ENCODE results near the gene PSORS1C1.

PSORS1C1 gene

DNA sequence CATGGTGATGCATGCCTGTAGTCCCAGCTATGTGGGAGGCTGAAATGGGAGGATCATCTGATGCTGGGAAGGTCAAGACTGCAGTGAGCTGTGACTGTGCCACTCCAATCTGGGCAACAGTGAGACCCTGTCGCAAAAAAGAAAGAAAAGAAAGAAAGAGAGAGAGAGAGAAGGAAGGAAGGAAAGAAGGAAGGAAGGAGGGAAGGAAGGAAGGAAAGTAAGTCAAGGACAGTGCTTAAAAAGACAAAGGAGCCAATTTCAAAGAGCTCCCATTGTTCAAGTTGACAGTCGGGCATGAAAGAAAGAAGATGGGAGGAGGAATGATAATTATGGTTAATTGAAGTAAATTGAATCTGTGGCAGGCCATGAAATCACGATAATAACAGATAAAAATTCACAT is 18.4 kb upstream of the PSORS1C1 start:
- no peak for DNase-seq (ENCODE audit: low read depth)

DNA sequence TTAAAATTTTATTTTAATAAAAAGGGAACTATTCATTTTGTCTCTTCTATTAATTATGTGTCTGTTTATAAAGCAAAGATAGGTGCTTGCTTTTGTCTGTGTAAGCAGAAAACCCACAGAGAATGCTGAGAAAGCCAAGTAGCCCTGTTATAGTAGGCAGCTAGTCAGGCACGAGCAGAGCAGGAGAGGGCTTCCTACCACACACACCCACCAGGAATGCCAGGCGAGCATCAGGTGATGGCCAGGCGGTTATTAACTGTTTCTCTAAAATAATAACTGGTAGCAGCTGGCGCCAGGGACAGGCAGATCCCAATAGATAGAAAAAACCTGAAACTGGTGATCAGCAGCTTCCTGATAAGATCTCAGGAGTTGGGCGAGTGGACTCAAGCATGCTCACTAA is 17.9 kb upstream of the PSORS1C1 start:
- DNase-seq (ENCODE audit: low read depth) = no peak

DNA sequence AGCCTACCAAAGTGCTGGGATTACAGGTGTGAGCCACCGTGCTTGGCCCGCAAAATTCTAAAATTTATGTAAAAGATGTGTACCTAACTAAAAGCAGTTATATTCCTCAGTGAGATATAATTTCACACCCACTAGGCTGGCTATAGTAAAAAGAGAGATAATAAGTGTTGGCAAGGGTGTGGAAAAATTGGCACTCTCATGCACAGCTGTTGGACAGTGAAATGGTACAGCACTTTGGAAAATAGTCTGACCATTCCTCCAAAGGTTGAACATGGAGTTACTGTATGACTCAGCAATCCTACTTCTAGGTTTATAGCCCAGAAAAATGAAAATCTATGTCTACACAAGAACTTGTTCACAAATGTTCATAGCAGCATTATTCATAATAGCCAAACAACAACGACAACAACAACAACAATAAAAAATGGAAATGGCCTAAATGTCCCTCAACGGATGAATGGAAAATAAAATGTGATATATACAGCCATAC is 16.1 kb upstream of the PSORS1C1 start:
- no peak for DNase-seq (ENCODE audit: low read depth)

DNA sequence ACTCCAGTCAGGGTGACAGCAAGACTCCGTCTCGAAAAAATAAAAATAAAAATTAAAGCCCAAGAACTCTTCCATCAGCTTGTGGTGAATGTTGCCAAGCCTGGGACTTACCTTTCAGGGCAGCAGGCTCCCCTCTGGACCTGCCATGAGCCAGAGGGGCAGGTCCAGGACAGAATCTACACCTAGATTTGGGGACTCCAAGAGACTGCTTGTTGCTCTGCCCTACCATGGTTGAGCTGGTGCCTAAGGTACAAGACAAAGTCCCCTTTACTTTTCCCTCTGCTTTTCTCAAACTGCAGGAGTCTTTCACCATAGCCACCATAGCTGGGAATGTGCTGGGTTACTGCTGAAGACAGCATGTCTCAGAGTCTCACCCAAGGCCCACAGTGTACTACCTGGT is 11.5 kb upstream of the PSORS1C1 start:
- DNase-seq (ENCODE audit: low read depth) = no peak

DNA sequence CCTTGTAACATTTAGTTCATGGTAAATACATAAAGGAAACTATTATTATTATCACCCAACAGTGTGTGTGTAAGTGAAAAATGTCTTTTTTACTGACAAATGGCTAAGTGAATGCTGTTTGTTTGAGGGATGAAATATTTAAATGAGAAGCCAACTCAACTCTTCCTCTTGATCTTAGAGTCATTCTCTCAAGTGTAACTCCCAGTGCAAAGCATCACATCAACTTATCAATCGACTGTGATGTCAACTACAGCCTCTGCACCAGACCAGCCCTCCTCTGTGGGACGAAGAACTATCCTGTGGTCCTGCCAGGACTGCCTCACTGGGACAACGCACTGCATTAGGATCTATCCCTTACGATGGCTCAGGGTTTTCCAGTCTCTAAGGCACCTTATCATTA is 7.5 kb upstream of the PSORS1C1 start:
- no peak for DNase-seq (ENCODE audit: low read depth)

DNA sequence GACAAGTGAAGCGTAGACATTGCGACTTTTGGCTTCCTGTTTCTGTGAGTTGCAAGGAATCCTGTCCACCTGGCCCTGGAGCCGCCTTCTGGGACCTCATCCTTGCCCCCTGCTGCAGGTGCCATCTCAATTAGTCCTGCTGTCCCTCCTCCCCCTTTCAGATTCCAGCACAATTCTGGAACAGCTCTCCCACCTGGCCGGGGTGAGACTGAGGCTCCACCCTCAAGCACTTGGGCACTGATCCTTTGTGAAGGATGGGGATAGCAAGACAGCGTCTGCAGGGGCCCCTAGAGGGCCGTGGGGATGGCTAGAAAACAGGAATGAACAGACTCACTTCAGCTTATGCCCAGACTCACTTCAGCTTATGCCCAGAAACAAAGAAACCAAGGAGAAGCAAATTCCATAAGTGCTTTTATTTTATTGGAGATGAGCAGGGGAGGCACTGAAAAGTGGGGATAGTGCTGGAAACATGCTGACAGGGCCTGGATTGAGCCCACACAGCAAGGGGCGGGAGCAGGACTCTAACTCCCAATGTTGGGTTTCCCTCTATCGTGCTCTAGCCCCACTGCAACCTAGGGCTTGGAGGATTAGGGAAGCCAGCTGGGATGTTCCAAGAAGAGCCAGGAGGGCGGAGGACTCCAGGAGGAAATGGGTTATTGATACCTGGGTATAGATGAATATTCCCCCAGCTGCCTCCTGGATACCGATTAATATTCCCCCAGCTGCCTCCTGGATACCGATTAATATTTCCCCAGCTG is 3.6 kb upstream of the PSORS1C1 start:
- DNase-seq (ENCODE audit: low read depth) = no peak

DNA sequence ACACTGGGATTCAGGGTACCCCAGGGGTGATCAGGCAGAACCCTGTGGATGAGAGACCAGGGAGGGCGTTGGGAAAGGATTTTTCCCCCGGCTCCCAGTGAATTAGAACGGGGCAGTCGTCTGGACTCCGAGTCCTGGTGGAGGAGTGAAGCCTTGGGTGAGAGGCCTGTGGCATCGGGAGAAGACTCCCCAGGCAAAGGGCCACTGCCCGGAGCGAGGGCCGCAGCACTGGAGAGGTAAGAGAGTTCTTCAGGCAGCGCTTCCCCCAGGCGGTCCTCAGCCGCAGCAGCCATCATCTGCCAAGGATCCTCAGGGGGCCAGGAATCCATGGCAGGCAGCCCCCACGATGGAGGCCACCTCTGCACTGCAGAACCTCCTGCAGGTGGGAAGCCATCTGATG is 2.9 kb upstream of the PSORS1C1 start:
- DNase-seq (ENCODE audit: low read depth) = no peak

DNA sequence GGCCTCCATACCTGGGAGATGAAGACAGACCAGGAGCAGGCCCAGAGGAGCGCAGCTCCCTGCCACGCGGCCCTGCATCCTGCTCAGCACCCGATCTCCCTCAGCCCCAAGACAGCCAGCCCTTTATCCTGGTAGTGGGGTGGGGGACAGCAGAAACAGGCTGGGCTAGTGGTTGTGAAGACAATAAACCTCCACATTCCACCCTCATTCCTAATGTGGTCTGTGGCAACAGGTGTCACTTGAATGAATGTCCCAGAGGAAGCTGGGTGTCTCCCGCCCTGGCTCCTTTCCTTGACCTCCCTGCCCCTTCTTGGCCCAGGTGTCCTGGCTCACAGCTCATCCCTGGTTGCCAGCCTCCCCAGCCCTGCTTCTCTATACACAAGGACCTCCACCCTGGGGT is 2.1 kb upstream of the PSORS1C1 start, which contains the start of gene C6orf15:
Gene C6orf15, minus strand, starts transcription at position 98 of the 400 bp plus-strand sequence. Its CDS starts 20 bp downstream, at position 78.
- DNase-seq (ENCODE audit: low read depth) = no peak

DNA sequence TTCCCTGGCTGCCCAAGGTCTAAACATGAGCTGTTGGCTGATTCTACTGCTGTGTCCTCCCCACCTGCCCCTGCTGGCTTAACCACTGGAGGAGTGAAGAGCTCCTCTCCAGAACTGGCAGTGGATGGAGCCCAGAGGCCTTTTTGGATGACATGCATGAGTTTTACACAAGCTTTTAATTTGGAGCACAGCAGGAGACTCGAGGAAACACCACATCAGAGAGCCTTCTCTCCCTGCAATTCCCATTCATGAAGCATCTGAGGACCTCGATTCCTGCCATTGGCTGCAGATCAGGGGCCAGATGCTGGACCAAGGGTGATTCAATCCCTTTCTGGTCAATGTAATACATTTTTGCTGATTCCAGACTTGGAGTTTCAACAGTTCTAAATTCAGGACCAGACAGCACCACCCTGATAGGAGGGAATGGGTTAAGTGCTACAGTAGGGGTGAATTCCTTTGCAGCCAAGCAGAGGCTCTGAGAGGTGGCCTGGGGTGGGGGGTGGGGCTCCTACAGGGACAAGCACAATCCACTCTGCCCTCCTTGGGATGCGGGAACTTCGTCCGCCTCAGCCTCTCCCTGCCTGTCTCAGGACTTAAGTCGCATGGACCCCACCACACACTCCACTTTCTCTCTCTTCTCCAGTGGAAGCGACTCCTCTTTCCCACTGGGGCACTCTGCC is 599 bp upstream of the PSORS1C1 start:
- DNase-seq (ENCODE audit: low read depth) = no peak

DNA sequence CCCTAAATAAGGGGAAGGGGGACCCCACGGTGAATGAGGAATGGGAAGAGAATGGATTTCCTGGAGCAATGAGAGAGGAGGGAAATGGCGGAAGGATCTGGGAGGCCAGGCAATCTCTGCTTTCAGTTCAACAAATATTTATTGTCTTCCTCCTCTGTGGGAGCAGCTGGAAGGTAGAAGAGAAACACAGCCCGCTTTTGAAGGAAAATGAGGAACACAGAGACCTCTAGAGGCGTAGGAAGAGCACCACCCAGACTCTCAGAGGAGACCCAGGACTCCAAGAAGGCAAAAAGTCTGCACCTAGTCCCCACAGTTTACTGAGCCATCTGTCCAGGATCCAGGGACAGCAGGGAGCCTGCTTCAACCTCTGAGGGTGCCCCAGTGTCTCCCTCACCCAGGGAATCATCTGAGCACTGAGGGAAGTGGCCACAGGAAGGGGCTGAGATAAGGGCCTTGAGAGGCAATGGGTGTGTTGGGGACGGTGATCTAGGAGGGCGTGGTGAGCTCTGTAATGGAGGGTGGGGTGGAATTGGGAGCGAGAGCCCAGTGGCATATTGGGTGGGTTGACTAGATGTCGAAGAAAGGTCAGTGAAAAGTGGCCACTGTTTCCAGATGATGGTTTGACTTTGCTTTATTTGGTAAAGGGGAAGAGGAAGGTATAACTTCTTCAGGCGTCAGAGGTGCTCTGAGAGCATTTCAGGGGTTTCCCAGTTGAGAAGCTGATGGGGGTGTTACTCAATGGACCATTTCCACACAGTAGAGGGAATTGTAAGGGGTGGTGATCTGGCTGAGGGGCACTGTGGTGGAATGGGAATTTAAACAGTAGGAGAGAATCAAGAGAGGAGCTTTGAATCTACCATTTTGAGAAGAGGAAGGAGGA is 610 bp downstream of the PSORS1C1 start:
- no peak for DNase-seq (ENCODE audit: low read depth)

DNA sequence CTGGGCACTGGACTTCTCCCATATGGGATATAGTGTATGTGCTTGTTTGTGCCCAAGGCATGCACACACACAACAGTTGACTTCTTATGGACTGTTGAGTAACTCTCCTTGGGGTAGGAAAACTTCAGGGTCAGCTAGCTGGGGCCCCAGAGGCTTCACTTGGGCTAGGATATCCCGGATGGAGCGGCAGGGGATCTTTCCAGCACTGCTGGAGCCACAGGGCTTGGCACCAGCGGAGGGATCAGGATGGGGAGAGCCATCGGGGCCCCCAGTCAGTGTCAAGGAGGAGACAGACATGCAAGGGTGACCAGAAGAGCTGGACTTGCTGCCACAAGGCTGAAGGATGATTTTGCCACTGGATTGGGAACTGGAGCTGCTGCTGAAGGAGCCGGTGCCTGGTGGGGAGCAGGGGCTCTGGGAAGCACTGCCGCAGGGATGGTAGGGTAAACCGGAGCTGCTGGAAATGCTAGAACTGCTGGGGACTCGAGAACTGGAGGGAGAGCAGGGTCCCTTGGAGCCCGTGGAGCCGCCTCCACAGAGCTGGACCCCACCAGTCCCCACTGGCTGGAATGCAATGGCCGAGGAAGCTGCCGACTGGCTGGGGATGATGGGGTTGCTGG is 1.5 kb downstream of the PSORS1C1 start:
- no peak for DNase-seq (ENCODE audit: low read depth)

DNA sequence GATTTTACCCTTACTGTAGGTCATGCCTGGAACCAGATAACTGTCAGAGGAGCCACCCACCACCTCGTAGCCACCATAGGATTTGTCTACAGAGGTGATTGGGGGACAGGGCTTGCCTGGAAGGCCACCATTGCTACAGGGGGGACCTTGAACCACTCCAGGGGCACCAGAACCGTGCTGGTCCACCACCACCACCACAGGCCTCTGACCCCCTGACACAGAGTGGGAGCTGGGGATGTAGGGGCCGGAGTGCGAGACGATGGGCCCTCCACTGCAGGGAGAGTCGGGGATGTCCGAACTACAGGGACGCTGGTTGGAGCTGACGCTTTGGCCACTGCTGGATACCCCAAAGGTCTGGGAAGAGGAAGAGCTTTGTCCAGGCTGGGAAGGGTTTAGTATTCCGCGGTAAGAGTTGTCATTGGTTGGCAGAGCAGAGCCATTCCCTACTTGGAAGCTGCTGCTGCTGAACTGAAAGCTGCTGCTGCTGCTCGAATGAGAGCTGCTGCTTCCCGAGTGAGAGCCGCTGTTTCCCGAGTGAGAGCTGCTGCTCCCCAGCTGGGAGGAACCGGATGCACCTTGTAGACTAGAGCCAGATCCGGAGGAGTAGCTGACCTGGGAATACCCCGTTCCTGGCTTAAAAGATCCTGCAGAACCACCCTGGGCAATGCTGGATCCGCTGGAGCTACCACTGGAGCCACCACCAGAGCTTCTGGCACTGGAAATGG is 2.2 kb downstream of the PSORS1C1 start:
- DNase-seq (ENCODE audit: low read depth) = no peak

DNA sequence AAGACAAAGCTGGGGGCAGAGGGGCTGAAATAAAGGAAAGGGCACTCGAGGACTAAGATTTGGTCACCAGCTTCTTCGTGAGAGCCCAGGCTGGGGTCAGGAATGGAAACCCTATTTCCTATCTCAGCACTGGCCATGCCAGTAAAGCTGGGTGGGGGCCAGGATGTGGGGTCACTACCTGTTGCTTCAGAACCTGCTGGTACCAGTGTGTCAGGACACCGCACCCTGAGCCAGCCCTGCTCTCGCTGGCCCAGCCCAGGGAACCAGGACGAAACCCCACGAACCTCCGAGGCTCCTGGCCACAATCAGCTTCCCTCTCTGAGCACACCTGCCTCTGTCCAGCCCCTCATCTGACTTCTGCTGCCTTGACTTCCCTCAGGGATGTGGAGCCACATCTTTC is 3.6 kb downstream of the PSORS1C1 start:
- no peak for DNase-seq (ENCODE audit: low read depth)

DNA sequence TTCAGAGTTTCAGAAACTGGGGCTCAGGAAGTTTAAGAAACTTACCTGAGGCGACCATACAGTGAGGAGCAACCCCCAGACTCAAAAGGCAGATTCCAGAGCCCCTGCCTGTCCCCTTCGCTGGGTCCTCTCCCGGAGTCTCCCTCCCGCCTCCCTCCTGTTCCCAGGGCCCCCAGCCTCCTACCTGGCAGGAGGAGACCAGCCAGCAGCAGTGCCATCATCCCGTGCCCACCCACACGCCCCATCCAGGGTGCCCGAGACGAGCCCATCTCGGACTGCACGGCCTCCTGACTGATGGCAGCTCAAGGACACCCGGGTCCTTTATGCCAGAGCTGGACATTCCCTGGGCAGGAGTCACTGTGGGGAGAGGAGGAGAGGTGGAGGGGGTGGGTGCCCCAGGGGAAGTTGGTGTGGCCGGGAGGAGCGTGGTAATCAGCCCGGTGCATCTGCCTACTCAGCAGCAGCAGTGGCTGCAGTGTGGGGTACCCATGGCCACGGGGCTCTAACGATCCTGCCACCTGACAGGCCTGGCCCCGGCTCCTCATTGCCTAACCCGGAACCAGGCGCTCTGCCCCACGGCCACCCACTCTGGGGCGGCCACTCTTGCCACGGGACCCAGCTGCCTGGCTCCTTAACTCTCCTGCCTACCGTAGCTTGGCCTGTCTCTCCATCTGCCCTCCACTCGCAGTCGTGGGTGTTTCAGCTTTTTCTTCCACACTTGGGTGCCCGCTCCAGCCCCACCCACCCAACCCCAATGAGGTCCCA is 5.7 kb downstream of the PSORS1C1 start, which contains the start of gene CDSN:
Gene CDSN, minus strand, starts transcription at position 296 of the 765 bp plus-strand sequence. Its CDS starts 27 bp downstream, at position 269.
- no peak for DNase-seq (ENCODE audit: low read depth)

DNA sequence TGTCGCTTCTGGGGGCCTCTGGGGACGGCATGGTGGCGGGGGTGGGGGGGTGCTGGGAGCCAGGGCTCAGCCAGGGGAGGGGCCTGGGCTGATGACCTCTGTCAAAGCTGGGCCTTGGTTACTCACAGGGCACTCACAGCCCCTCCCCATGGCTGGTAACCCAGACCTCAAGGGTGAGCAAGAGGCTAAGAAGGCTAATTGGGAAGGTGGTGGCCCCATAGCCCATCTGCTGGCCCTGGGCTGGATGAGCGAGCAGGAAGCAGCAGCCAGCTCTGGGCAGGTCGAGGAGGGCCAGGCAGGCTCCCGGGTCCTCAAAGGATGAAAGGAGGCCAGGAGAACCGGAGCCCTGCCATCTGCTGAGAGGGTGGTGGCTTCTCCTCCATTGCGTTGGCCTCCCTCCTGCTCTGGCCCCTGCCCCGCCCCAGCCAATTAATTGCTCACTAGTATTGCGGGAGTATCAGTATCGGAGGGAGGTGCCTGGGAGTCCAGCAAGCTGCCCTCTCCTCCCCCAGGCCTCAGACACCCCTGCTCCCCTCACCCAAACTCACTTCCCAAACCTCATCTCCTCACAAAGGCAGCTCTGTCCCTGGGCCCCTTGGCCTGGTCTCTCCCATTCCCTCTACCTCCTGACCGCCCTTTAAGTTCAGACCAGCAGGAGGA is 6.7 kb downstream of the PSORS1C1 start:
- DNase-seq (ENCODE audit: low read depth) = no peak

DNA sequence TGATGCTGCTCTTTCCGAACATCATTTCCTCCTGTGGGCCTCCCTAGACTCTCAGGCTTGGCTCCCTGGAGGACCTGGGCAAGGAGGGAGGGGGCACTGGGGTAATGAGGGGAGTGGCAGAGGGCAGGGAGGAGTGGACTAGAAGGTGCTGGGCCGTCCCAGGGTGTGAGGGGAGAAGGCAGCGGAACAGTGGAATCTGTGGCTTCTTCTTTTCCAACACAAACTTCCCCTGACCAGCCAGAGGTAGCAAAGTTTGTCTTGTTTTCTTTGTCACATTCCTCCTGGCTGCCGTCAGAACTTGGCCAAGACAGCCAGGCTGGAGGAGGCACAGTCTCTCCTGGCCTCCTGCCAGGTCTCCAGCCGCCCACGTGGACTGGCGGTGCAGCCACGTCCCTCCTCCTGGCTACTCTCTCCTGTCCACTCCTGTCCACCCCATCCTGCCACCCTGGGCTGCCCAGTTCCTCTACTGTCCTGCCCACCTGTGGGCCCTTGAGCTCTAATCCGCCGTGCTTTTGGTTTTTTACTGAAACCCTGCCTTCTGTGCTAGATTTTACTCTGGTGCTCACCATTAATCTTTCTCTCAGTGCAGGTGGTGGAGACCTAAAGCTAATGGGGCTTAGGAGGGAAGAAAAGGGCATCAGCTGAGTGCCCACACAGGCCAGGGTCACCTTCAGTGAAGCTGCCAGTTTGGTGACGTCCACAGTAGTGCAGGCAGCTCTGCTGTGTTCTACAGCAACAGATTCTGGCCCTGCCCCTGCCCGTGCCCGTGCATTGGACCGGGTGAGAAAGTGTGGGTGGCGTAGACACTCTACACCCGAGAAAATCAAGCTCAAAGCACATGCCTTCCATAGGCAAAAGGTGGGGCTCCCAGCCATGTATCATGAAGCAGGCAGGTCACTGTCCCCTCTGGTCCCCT is 8.4 kb downstream of the PSORS1C1 start:
- no peak for DNase-seq (ENCODE audit: low read depth)

DNA sequence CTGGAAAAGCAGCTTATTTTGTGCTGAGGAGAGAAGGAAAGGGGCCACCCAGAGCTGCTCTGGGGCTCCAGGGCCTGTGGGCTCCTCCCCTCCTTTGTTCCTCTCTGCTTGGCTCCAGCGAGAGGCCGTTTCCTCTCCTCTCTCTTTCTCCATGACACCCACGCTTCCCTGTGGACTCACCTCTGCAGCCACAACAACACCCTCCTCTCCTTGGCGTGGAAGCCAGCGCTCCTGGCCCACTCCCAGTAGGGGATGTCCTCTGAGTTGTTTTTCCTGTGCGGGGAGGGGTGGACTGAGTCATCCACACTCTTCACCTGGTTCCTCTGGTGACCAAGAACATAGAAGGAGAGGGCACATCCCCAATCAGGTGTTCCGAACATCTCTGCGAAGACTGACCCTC is 10.6 kb downstream of the PSORS1C1 start:
- DNase-seq (ENCODE audit: low read depth) = no peak

DNA sequence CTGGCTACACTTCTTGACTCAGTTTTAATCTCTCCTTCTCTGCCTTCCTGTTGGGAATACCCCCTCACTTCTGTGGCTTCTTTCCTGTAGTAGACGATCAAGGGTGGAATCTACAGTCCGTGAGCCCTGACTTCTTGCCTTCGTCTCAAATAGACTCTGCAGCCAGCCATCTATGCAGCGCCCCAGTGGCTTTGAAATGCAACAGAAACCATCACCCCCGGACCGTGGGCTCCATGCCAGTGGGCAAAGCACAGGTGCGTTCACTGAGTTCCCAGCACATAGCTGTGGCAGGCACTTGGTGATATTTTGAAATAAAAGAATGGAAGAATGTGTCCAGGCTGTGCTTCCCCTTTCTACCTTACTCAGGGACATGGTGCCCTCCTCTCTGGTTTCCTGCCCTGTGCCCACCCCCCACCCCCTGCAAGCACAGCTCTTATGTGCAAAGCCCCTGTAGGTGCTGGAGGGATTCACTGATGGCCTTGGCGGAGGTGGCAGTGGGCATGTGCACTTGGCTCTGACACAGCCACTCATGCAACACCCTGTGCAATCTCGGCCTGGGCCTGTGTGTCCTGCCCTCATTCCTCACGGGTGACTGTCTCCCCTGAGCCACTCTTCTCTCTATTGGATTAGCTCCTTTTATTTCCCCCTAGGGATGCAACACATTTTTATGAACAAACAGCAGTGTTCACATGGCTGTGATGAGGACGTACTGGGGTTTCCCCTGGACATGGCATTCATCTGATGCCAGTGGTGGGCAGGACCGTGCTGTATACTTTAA is 11.2 kb downstream of the PSORS1C1 start:
- no peak for DNase-seq (ENCODE audit: low read depth)

All from activated T-cell treated with anti-CD3 and anti-CD28 coated beads for 24 hours (primary cell).